ENCODE data around the gene CCDC6.

The CCDC6 gene

DNA sequence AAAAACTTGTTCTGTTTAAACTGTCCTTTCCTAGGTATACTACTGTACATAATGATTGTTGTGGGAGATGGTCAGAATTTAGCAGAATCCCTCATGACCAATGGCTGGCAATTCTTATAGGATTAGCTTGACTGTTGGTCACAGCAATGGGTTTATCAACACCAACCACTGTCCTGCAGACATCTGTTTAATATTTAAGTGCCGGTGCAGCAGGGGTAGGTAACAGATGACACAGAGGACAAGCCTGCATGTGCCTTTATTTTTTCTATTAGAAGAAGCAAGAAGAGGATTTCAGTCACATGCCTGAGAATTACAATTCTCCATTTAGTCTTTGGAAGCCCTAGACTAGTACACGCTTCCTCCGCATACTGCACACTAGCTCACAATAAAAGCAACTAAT, 48.4 kb downstream of the CCDC6 start:
- no peak for TF ChIP-seq CTCF (IDR thresholded peaks at IDR 0.05; ENCODE audit: insufficient read depth, low read depth, low read length, missing control alignments)
- no peak for DNase-seq (ENCODE audit: low read depth)
- H3K4me3 ChIP-seq (ENCODE audit: low read depth, low read length), result no peak overlapping the region

DNA sequence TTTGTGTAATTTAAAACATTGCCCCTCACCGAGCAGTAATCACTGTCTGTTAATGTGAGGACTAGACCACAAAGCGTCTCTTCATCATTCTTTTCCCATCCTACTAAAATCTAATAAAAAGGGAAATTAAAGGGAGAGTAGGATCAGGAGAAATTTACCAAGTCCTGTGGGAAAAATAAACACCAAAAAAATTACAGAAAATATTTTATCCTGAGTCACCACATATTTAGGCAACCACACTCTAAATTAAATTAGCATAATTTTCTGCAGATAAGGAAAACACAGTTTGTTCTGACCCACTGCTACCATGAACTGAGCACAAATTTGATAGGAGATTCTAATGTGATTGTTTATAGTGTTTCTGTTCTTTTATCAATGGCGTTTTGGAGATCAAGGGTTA, 49.3 kb downstream of the CCDC6 start:
- H3K4me3 ChIP-seq (ENCODE audit: low read depth, low read length), result no peak overlapping the region
- DNase-seq (ENCODE audit: low read depth), result no peak
- TF ChIP-seq CTCF (IDR thresholded peaks at IDR 0.05; ENCODE audit: insufficient read depth, low read depth, low read length, missing control alignments), result no peak

- H3K4me3 ChIP-seq (ENCODE audit: low read depth, low read length), result no peak overlapping the region
- TF ChIP-seq CTCF (IDR thresholded peaks at IDR 0.05; ENCODE audit: insufficient read depth, low read depth, low read length, missing control alignments), result no peak
- DNase-seq (ENCODE audit: low read depth), result no peak
Measured at GRCh38 chr10:59856104-59856503, 50.3 kb downstream of the CCDC6 start.

DNA sequence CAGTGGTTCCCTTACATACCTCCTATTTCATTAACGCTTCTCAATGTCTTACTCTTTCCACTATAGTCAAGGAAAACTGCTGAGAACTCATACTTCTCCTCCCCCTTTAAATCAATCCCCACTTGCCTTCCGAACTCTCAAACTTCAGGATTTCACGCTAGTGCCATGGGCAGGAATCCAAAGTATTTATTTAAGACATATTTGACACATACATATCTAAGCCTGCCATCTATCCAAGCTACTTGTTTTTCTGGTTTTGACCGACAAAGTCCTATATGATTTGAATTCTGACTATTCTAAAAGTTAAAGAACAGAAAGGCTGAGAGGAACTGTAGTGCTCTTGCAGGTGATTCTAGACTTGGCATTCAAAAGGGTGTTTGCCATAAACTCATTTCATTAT, 51.8 kb downstream of the CCDC6 start:
- TF ChIP-seq CTCF (IDR thresholded peaks at IDR 0.05; ENCODE audit: insufficient read depth, low read depth, low read length, missing control alignments), result no peak
- DNase-seq (ENCODE audit: low read depth), result no peak
- H3K4me3 ChIP-seq (ENCODE audit: low read depth, low read length), result no peak overlapping the region

GRCh38 chr10:59852670-59853069, 53.7 kb downstream of the CCDC6 start:
- no peak overlapping the region for H3K4me3 ChIP-seq (ENCODE audit: low read depth, low read length)

DNA sequence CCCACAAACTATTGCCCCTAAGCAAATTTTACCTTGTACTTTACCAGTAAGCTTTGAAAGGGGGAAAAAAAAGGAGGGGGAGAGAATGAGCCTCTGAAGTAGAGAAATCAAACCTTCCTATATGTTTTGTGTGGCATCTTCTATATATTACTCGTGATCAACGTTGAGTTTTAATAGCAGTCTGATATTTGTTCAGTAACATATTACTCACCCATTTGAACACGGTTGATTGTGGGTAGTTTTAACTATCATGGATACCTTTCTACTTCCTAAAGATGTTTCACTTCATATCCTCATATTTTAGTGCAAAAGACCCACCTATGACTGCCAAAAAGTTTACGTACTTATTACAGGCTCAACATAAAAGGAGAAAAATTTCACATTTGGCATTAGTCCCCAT, 54.5 kb downstream of the CCDC6 start:
- no peak overlapping the region for H3K4me3 ChIP-seq (ENCODE audit: low read depth, low read length)
- TF ChIP-seq CTCF (IDR thresholded peaks at IDR 0.05; ENCODE audit: insufficient read depth, low read depth, low read length, missing control alignments), result no peak
- DNase-seq (ENCODE audit: low read depth), result no peak

More at GRCh38 chr10:59852670-59853069, 53.7 kb downstream of the CCDC6 start:
- no peak for DNase-seq (ENCODE audit: low read depth)
- TF ChIP-seq CTCF (IDR thresholded peaks at IDR 0.05; ENCODE audit: insufficient read depth, low read depth, low read length, missing control alignments), result no peak

DNA sequence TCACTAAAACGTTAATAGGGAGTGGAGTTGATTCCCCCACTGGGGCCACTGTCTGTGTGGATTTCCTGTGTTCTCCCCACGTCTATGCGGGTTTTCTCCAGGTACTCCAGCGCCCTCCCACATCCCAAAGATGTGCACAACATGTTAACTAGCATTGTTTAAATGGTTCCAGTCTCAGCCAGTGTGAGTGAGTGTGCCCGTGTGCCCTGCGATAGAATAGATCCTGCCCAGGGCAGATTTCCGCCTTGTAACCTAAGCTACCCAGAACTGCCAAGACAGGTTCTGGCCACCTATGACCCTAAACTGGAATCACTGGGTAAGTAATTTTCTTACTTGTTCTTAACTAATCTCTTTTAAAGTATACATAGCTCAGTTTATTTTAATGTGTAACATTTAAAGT, 58.5 kb downstream of the CCDC6 start:
- H3K4me3 ChIP-seq (ENCODE audit: low read depth, low read length), result no peak overlapping the region
- TF ChIP-seq CTCF (IDR thresholded peaks at IDR 0.05; ENCODE audit: insufficient read depth, low read depth, low read length, missing control alignments), result no peak

More for the DNA sequence above, 58.5 kb downstream of the CCDC6 start:
- DNase-seq (ENCODE audit: low read depth), result no peak
